CD14-positive monocyte (primary cell): ENCODE results near the gene ARPC2. TPM values are rescaled to one million over a fixed set of nuclear protein-coding genes. Genes with fewer than 3 reads are reported as not detected.

Experiments
- DNase-seq, 3 donors: peaks; one replicate each; pipeline ENCODE4 v3.0.0-alpha.2; 2011 to 2022
- H2AFZ ChIP-seq: 2 replicates; pipeline ENCODE4 v1.6.0; 2012; ENCODE audit warnings: mild to moderate bottlenecking, low read depth, low read length, inconsistent platforms; ENCODE audit not compliant: insufficient read depth, poor library complexity, severe bottlenecking
- H3K27ac ChIP-seq, 2 donors: 1 replicate in 1 of 2; 2 replicates in 1 of 2; pipeline ENCODE4 v1.5.1; 2012 to 2013; ENCODE audit warnings: low read length in 2 of 2, control low read depth in 1 of 2, inconsistent platforms in 1 of 2, low read depth in 1 of 2, mild to moderate bottlenecking in 1 of 2
- H3K27me3 ChIP-seq, 2 donors: one replicate each; pipeline versions ENCODE4 v1.6.0 to v1.6.1; 2011 to 2013; ENCODE audit warnings: low read length in 2 of 2; ENCODE audit not compliant: control insufficient read depth in 2 of 2, insufficient read depth in 2 of 2
- H3K36me3 ChIP-seq, 2 donors: replicated peaks in 1 of 2; 1 replicate in 1 of 2; 2 replicates in 1 of 2; pipeline versions ENCODE4 v1.5.1 to v1.6.1; 2012 to 2013; ENCODE audit warnings: low read length in 2 of 2, control low read depth in 1 of 2, inconsistent platforms in 1 of 2, mild to moderate bottlenecking in 1 of 2; ENCODE audit not compliant: insufficient read depth in 2 of 2, control insufficient read depth in 1 of 2
- H3K4me1 ChIP-seq, 2 donors: 1 replicate in 1 of 2; 2 replicates in 1 of 2; pipeline versions ENCODE4 v1.5.1 to v1.6.1; 2012 to 2013; ENCODE audit warnings: low read length in 2 of 2, control low read depth in 1 of 2, inconsistent platforms in 1 of 2, mild to moderate bottlenecking in 1 of 2, moderate library complexity in 1 of 2; ENCODE audit not compliant: insufficient read depth in 2 of 2, control insufficient read depth in 1 of 2
- H3K4me2 ChIP-seq: replicated peaks from 2 replicates; pipeline ENCODE3; 2012; ENCODE audit warnings: low read length, moderate library complexity, mild to moderate bottlenecking; ENCODE audit not compliant: poor library complexity, severe bottlenecking; ENCODE audit errors: extremely low read depth
- H3K4me3 ChIP-seq, 3 experiments: fragments of 200-600 bp in 1 of 3; sonication (generic) in 1 of 3; replicated peaks in 1 of 3; 1 replicate in 2 of 3; 2 replicates in 1 of 3; pipeline ENCODE4 v1.5.1; 2011 to 2013; ENCODE audit warnings: low read length in 3 of 3, mild to moderate bottlenecking in 3 of 3, control low read depth in 2 of 3, low read depth in 2 of 3, inconsistent platforms in 1 of 3, moderate library complexity in 1 of 3
- H3K79me2 ChIP-seq: 2 replicates; pipeline ENCODE4 v1.6.0; 2012; ENCODE audit warnings: mild to moderate bottlenecking, control low read depth, inconsistent platforms, low read length, moderate library complexity; ENCODE audit not compliant: insufficient read depth
- H3K9ac ChIP-seq: 2 replicates; pipeline ENCODE4 v1.6.0; 2017; ENCODE audit warnings: low read length, mild to moderate bottlenecking; ENCODE audit not compliant: insufficient read depth, poor library complexity, severe bottlenecking
- H3K9me3 ChIP-seq, 2 donors: replicated peaks in 1 of 2; 1 replicate in 1 of 2; 2 replicates in 1 of 2; pipeline versions ENCODE4 v1.5.1 to v1.6.1; 2012 to 2013; ENCODE audit warnings: low read length in 2 of 2, control low read depth in 1 of 2; ENCODE audit not compliant: control insufficient read depth in 1 of 2, insufficient read depth in 1 of 2
- H4K20me1 ChIP-seq: 2 replicates; pipeline ENCODE4 v1.6.0; 2012; ENCODE audit warnings: mild to moderate bottlenecking, low read length, control low read depth, moderate library complexity; ENCODE audit not compliant: insufficient read depth
- H3K27ac Mint-ChIP-seq, 7 donors: one replicate each; pipeline ENCODE4 v1.8.0; 2020; ENCODE audit warnings: mild to moderate bottlenecking in 7 of 7, mixed read lengths in 7 of 7, moderate library complexity in 6 of 7, inconsistent platforms in 2 of 7
- H3K27me3 Mint-ChIP-seq, 3 donors: one replicate each; pipeline ENCODE4 v1.8.0; 2021 to 2022; ENCODE audit warnings: low read depth in 3 of 3, mild to moderate bottlenecking in 3 of 3, mixed read lengths in 3 of 3, moderate library complexity in 3 of 3, inconsistent platforms in 1 of 3
- H3K36me3 Mint-ChIP-seq, 2 donors: one replicate each; pipeline ENCODE4 v1.8.0; 2020; ENCODE audit warnings: mixed read lengths in 2 of 2, inconsistent platforms in 1 of 2, mild to moderate bottlenecking in 1 of 2
- H3K4me1 Mint-ChIP-seq: one replicate; pipeline ENCODE4 v1.8.0; 2020; ENCODE audit warnings: mild to moderate bottlenecking, mixed read lengths
- H3K4me3 Mint-ChIP-seq, 2 donors: one replicate each; pipeline ENCODE4 v1.8.0; 2020; ENCODE audit warnings: mild to moderate bottlenecking in 2 of 2, mixed read lengths in 2 of 2, moderate library complexity in 1 of 2
- H3K9me3 Mint-ChIP-seq, 7 donors: one replicate each; pipeline ENCODE4 v1.8.0; 2020 to 2022; ENCODE audit warnings: mixed read lengths in 7 of 7, mild to moderate bottlenecking in 6 of 7, moderate library complexity in 6 of 7, inconsistent platforms in 2 of 7
- WGBS: methylation state at CpG from one replicate; pipeline ENCODE4 v1.1.5; 2013; ENCODE audit warnings: missing lambda C conversion rate; ENCODE audit not compliant: insufficient coverage; 5-methylcytosine and 5-hydroxymethylcytosine counted together
- intact Hi-C, 2 donors: fragments of 100-400 bp; cut with micrococcal nuclease; formaldehyde crosslinking; loops; one replicate each; pipeline versions ENCODE4 v1.15.0 to v1.15.1; 2023
- polyA plus RNA-seq, 3 donors: library from polyadenylated mRNA; depleted of rRNA in 1 of 3; unstranded in 2 of 3; stranded (reverse) in 1 of 3; fragments of 300-500 nt in 2 of 3; fragments of >200 nt in 1 of 3; fragmentation: Illumina TruSeq in 2 of 3; gene quantifications; 1 replicate in 2 of 3; 2 replicates in 1 of 3; pipeline ENCODE4 v1.2.3, GENCODE V29; 2012 to 2021
- TF ChIP-seq, protein P1 (sequence below): fragments of 200-600 bp; IDR thresholded peaks from one replicate; pipeline ENCODE4 v1.8.0; 2022; ENCODE audit warnings: antibody characterized with exemption, mild to moderate bottlenecking

Gene ARPC2
- polyA plus RNA-seq, 3 donors = 640 to 1,227 (median 1,162) TPM

- peaks cover 53 to 60% of the 10 kb centered on the region in 2 donors for H3K4me1 ChIP-seq
- H3K27ac ChIP-seq = peak overlapping the region in 1 of 2 donors; percentile 93
- peak in 1 of 3 donors; percentile 5 for DNase-seq
- H4K20me1 ChIP-seq = peaks cover 77% of the 10 kb centered on the region
- H3K36me3 ChIP-seq = peaks cover 49 to 56% of the 10 kb centered on the region in 2 donors
- peak overlapping the region in 3 of 7 donors; percentile 47 to 88 (median 55) for H3K27ac Mint-ChIP-seq
- no peaks in the 10 kb centered on the region for H3K9me3 Mint-ChIP-seq
- no peak overlapping the region for H2AFZ ChIP-seq
- H3K27me3 ChIP-seq = no peaks in the 10 kb centered on the region
- H3K79me2 ChIP-seq = peaks cover 96% of the 10 kb centered on the region
- H3K36me3 Mint-ChIP-seq = peaks cover 39 to 55% of the 10 kb centered on the region in 2 donors
- WGBS = 96% methylated on average over 13 of the region's 15 CpGs
- H3K9me3 ChIP-seq = no peaks in the 10 kb centered on the region
- H3K27me3 Mint-ChIP-seq = no peaks in the 10 kb centered on the region
- H3K4me3 Mint-ChIP-seq = no peak overlapping the region
- no peak overlapping the region for H3K9ac ChIP-seq
- intact Hi-C loops = no loop called here
- no peak overlapping the region for H3K4me2 ChIP-seq
- H3K4me1 Mint-ChIP-seq = peaks cover 68% of the 10 kb centered on the region
- TF ChIP-seq, protein P1, sequence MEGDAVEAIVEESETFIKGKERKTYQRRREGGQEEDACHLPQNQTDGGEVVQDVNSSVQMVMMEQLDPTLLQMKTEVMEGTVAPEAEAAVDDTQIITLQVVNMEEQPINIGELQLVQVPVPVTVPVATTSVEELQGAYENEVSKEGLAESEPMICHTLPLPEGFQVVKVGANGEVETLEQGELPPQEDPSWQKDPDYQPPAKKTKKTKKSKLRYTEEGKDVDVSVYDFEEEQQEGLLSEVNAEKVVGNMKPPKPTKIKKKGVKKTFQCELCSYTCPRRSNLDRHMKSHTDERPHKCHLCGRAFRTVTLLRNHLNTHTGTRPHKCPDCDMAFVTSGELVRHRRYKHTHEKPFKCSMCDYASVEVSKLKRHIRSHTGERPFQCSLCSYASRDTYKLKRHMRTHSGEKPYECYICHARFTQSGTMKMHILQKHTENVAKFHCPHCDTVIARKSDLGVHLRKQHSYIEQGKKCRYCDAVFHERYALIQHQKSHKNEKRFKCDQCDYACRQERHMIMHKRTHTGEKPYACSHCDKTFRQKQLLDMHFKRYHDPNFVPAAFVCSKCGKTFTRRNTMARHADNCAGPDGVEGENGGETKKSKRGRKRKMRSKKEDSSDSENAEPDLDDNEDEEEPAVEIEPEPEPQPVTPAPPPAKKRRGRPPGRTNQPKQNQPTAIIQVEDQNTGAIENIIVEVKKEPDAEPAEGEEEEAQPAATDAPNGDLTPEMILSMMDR = no peak
- no peak overlapping the region for H3K4me3 ChIP-seq
Observed at GRCh38 chr2:218266316-218266979, 49.5 kb downstream of the ARPC2 start.

DNA sequence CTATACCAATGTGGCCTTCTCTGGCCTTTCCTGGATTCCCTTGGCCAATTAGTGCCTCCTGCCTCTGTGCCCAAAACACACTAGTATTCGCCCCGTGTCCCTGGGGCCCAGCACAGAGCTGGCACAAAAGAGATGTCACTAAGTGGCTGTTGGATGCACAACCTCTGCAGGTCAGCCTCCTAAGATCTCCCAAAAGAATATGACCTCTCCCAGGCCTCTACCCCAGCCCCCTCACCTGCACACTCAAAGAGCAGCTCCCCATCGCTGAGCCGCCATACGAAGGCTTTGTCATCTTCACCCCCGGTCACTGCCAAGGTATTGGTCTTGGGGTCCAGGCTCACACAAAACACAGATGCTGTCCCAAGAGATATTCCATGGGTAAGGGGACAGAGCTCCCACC is 50.3 kb downstream of the ARPC2 start:
- Histone ChIP-seq H3K4me2 (no peak overlapping the region), H3K9me3 (no peaks in the 10 kb centered on the region), H2AFZ (no peak overlapping the region), H3K9ac (no peak overlapping the region), H3K36me3 (peaks cover 49 to 56% of the 10 kb centered on the region in 2 donors), H3K4me1 (peaks cover 53 to 59% of the 10 kb centered on the region in 2 donors), H3K27ac (no peak overlapping the region), H3K79me2 (peaks cover 96% of the 10 kb centered on the region), H4K20me1 (peaks cover 74% of the 10 kb centered on the region), H3K27me3 (no peaks in the 10 kb centered on the region), H3K4me3 (no peak overlapping the region)
- H3K27ac Mint-ChIP-seq = peak overlapping the region in 3 of 7 donors; percentile 53 to 71 (median 55)
- no peaks in the 10 kb centered on the region for H3K9me3 Mint-ChIP-seq
- no peak for DNase-seq
- H3K4me1 Mint-ChIP-seq = peaks cover 68% of the 10 kb centered on the region
- TF ChIP-seq, protein P1 = no peak
- H3K4me3 Mint-ChIP-seq = no peak overlapping the region
- peaks cover 39 to 55% of the 10 kb centered on the region in 2 donors for H3K36me3 Mint-ChIP-seq
- 95% methylated on average over 6 of the region's 6 CpGs for WGBS
- peaks cover 0 to 3% (median 0%) of the 10 kb centered on the region in 3 donors for H3K27me3 Mint-ChIP-seq
- intact Hi-C loops = no loop called here
